ENCODE measurements around the gene HABP2. TPM values are rescaled to one million over a fixed set of nuclear protein-coding genes. Genes with fewer than 3 reads are reported as not detected.

Gene HABP2
- not detected for total RNA-seq (2021; fragmentation: NEBNext Ultra II Directional; extraction: Animal tissue kit (Norgen Biotek cat#: 25700))
- long read RNA-seq, result 0 reads

GRCh38 chr10:113552701-113553100 lies at the start of gene HABP2:
Gene HABP2 (plus strand): TSS chr10:113553053. CDS start chr10:113553122, 69 bp downstream.
- no peak within 1 kb of the TSS for H3K27ac Mint-ChIP-seq
- peaks cover 9% of the 10 kb centered on the region; the same call in 1 of the 2 replicates for H3K4me1 Mint-ChIP-seq (ENCODE audit: low read depth)

GRCh38 chr10:113503930-113504329 lies 48.9 kb upstream of the HABP2 start:
- H3K36me3 Mint-ChIP-seq (ENCODE audit: low read depth), result no peaks in the 10 kb centered on the region
- H3K4me3 Mint-ChIP-seq, result no peak overlapping the region
- DNase-seq, result no peak
- no peak overlapping the region for H3K27ac Mint-ChIP-seq
- 0 out of 2 replicates have a peak, but pooled peaks cover 6% of the 10 kb centered on the region for H3K9me3 Mint-ChIP-seq
- no peak for TF ChIP-seq CTCF (IDR thresholded peaks at IDR 0.05)
- peaks cover 11% of the 10 kb centered on the region for H3K27me3 Mint-ChIP-seq (ENCODE audit: insufficient read depth)
- peaks cover 4% of the 10 kb centered on the region for H3K4me1 Mint-ChIP-seq (ENCODE audit: low read depth)

More at GRCh38 chr10:113552701-113553100, at the start of gene HABP2:
- Mint-ChIP-seq H3K36me3 (ENCODE audit: low read depth) (no peaks in the 10 kb centered on the region), H3K9me3 (no peaks in the 10 kb centered on the region), H3K27me3 (ENCODE audit: insufficient read depth) (peaks cover 23% of the 10 kb centered on the region), H3K4me3 (no peak within 1 kb of the TSS)
- no peak for TF ChIP-seq CTCF (IDR thresholded peaks at IDR 0.05)
- no peak for DNase-seq

- DNase-seq, result no peak
- Mint-ChIP-seq H3K4me3 (no peak overlapping the region), H3K4me1 (ENCODE audit: low read depth) (no peaks in the 10 kb centered on the region), H3K27me3 (ENCODE audit: insufficient read depth) (peaks cover 11% of the 10 kb centered on the region), H3K36me3 (ENCODE audit: low read depth) (no peaks in the 10 kb centered on the region), H3K27ac (no peak overlapping the region), H3K9me3 (0 out of 2 replicates have a peak, but pooled peaks cover 6% of the 10 kb centered on the region)
- TF ChIP-seq CTCF (IDR thresholded peaks at IDR 0.05), result no peak
Observed at GRCh38 chr10:113504423-113504822, 48.4 kb upstream of the HABP2 start.

- H3K4me3 Mint-ChIP-seq, result no peak overlapping the region
- TF ChIP-seq CTCF (IDR thresholded peaks at IDR 0.05), result no peak
- no peak for DNase-seq
- peaks cover 9% of the 10 kb centered on the region for H3K9me3 Mint-ChIP-seq
- no peak overlapping the region for H3K27ac Mint-ChIP-seq
- no peaks in the 10 kb centered on the region for H3K4me1 Mint-ChIP-seq (ENCODE audit: low read depth)
- peaks cover 1% of the 10 kb centered on the region for H3K36me3 Mint-ChIP-seq (ENCODE audit: low read depth)
- H3K27me3 Mint-ChIP-seq (ENCODE audit: insufficient read depth), result peaks cover 15% of the 10 kb centered on the region
Observed at GRCh38 chr10:113506476-113506875, 46.4 kb upstream of the HABP2 start.

DNA sequence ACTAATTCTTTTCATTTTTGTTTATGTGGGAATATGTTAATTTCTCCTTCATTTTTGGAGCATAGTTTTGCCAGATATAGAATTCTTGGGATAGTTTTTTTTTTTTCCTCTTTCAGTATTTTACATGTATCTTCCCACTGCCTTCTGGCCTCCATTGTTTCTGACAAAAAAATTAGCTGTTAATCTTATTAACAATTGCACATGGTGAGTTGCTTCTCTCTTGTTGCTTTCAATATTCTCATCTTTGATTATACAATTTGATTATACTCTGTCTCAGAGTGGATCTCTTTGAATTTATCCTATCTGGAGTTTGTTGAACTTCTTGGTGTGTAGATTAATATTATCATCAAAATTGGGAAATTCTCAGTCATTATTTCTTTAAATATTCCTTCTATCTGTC lies 41.4 kb upstream of the HABP2 start:
- Mint-ChIP-seq H3K9me3 (peaks cover 10% of the 10 kb centered on the region), H3K27ac (no peak overlapping the region)

More for the DNA sequence above, 41.4 kb upstream of the HABP2 start:
- Mint-ChIP-seq H3K27me3 (ENCODE audit: insufficient read depth) (peaks cover 12% of the 10 kb centered on the region), H3K36me3 (ENCODE audit: low read depth) (peaks cover 7% of the 10 kb centered on the region), H3K4me1 (ENCODE audit: low read depth) (peaks cover 7% of the 10 kb centered on the region; the same call in 1 of the 2 replicates), H3K4me3 (no peak overlapping the region)
- DNase-seq, result no peak
- no peak for TF ChIP-seq CTCF (IDR thresholded peaks at IDR 0.05)
